Left hindlimb (tissue), 1 donor: ENCODE data around the gene PER3.

Experiments
- DNase-seq: peaks from one replicate; pipeline ENCODE4 v3.0.0-alpha.2; 2018

PER3 gene

DNA sequence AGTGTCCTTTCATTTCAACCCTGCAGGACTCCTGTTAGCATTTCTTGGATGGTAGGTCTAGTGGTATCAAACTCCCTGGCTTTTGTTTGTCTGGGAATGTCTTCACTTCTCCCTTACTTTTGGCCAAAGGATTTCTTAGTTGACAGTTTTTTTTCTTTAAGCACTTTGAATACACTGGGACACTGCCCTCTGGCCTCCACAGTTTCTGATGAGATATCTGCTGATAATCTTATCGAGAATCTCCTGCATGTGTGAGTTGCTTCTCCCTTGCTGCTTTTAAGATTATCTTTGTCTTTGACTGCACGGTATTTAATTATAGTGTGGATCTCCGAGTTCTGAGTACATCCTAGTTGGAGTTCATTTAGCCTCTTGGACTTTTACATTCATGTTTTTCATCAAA is 55.4 kb downstream of the PER3 start:
- DNase-seq, result no peak

DNA sequence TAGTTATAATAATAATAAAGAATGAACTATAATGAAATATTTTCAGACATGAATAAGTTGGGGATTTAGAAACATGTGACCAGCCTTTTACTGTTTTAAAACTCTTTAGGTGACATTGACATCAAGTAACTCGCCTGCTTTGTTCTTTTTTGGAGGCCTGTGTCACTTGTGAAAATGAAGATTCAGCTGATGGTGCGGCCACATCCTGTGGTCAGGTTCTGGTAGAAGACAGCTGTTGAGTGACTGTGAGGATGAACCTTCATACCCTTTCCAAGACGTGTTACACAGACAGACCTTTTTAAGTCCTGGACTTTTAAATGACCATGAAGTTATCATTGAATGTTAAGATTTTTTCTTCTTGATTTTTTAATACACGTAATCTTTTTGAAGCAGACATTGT is 58.4 kb downstream of the PER3 start:
- no peak for DNase-seq

DNA sequence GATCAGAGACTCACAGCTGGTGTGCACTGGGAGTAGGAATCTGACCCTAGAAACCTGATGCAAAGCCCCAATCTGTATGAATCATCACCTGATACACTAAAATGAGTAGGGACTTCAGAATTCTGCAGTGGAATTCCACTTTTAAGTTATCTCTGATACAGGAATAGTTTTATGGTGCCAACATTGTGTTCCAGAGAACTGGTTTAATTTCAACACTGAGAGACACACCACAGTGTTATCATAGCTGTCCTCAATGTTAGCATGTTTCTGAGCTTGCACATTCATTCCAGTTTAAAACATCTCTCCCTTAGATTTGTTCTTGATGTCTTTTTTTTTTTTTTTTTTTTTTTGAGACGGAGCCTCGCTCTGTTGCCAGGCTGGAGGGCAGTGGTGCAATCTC is 61.7 kb downstream of the PER3 start:
- no peak for DNase-seq

DNA sequence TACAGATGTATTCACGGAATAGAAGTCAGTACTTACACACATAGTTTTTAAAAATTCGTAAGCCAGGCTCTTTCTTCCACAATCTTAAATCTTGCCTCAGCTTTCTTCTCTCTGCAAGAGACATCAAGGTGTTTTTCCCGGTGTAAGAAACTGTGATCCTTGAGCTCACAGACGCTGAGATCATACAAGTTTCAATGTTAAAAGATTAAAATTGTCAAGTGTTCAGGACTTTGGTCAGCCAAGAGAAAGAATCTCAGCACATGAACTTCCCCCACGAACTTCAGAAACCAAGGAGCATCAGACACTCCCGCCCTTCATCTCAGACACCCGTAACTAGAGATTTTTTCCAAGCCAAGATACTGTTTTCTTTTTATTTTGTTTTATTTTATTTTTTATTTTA is 62.6 kb downstream of the PER3 start:
- no peak for DNase-seq

DNA sequence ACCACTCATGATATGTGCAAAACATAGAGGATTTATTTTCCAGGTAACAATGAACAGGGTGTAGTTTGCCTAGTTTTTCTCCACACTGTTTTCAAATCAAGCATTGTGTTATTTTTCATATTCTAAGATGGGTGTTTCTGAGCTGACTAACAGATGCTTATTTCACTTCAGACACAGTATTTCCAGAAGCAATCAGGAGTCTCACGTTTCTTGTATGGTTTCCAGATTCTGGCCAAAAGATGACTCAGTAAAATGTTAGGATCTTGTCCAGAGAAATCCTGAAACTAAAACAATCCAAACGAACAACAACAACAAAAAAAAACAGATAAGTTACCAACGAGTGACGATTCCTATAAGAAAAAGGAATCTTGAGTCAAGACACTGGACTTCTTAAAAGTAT is 63.5 kb downstream of the PER3 start:
- no peak for DNase-seq

DNA sequence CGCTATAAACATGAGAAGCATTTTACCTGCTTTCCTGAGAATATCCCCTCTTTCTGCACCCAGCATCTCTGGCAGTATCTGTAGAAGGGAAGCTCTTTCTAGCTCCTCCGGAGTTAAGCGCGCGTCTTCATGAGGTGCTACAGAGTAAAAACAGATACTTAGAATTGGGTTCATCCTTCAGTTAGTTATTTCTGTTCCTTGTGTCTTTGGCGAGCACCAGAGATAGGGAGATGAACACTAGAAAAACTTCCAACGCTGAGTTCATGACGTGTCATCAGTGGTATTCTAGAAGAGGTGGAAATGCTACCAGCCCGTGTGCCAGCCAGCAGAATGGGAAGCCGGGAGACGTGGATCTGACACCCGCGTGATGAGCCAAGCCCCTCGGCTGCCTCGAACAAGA is 66.7 kb downstream of the PER3 start:
- no peak for DNase-seq

DNA sequence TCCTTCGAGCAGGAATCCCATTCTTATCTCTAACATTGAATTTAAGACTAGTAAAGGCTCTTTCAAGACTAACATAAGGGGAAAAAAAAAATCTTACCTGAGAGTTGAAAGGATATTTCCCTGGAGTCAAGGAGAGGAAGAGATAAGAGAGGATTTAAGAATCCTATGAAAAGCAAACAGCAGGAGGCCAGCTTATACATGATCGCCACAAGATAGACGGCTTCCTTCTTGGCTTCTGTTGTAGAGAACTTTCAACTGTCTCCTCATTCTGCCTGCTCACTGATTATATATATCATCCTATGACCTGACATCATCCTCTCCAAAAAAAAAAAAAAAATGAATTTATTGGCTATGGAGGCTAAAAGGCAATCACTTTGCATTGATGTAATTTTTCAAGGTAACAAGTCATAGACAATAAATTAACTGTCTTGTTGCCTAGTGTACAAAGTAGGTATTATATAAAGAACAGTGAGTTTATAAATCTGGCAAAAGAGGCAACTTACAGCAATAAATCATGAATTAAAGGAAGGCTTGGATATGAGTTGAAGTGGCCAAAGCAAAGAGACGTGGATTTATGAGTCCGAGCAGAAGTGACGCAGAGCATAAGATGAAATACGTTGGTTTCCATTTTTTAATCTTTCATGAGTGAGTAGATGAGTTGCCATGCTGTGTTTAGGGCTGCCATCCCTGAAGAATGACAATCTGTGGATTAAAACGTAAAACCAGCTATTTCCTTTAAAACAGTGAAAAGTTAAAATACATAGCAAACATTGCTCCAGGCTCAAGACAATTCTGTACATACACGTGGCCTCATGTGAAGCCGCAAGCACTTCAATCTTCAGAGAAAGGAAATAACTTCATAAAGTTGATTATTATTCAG is 69.0 kb downstream of the PER3 start, which contains the start of gene UTS2:
Gene UTS2 (minus strand): TSS at position 262 of the 880 bp plus-strand sequence. CDS start 62 bp downstream, at position 200.
- no peak for DNase-seq

DNA sequence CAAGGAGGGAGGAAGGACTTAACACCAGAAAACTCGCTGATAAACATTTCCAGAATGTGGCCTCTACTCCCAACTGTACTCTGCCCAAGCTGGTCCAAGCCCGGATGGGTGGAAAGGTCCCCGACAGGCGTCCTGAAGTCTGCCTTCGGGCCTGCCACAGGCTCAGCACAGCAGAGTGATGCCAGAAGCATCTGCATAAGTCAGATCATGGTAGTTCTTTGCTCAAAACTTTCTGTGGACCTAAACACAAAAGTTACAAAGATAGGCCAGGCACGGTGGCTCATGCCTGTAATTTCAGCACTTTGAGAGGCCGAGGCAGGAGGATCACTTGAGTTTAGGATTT is 69.6 kb downstream of the PER3 start:
- no peak for DNase-seq

DNA sequence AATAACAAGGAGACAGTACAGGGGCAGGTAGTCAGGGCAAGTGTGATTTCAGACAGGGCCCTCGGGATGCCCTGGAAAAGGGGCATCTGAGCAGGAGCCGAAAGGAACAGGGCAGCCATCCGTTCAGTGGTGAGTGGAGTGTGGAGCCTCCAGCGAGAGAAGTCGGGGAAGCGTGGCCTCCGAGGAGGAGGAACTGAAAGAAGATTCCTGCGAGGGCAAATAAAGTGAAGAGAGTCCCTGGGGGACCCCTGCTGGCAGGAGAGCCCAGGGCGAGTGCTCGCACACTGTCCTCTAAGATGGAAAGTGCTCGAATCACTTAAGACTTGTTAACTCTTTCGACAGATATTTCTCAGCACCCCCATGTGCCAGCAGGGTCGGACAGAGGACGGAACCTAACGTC is 72.3 kb downstream of the PER3 start:
- DNase-seq, result no peak

DNA sequence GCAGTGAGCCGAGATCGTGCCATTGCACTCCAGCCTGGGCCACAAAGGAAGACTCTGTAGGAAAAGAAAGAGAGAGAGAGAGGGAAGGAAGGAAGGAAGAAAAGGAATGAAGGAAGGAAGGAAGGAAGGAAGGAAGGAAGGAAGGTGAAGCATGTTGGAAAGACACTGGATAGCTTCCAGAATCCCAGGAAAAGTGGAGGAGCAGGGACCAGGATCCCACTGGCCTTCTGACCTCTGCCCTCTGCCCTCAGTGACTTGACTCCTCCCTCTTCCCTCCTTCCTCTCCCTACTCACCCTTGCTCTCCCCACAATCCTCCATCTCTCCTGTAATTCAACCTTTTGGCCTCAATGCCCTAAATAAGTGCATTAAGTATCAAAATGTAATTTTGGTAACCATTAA is 72.9 kb downstream of the PER3 start:
- DNase-seq, result no peak

DNA sequence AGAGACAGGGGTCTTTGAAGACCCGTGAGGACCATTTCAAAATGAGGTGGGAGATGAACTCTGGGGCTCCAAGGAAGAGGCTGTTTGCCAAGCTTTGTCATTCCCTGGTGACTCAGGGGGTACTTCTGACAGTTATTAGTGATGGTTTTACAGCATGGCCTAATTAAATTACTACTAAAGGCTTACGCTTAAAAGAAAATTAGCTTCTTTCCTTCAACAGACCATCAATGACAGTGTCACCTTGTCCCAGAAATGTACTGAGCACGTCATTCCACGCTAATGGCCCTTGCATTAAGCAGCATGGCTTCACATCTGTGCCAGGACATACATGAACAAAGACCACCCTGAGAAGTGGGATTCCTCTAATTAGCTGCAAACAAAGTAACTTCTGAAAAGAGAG is 73.9 kb downstream of the PER3 start:
- no peak for DNase-seq

DNA sequence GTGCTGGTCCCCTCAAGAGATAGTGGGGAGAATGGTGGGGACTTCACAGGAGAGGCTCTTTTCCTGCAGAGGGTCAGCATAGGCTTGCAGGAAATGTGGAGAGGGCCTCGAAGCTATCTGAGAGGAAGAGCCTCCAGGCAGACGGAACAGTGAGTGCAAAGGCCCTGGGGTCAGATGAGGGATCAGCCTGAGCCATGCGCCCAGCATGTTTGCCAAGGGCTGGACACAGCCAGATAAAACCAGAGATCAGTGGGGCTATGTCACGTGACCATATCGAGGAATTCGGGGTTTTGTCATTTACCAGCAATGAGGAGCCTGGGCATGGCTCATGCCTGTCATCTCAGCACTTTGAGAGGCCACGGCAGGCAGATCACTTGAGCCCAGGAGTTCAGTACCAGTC is 75.3 kb downstream of the PER3 start:
- DNase-seq, result no peak

DNA sequence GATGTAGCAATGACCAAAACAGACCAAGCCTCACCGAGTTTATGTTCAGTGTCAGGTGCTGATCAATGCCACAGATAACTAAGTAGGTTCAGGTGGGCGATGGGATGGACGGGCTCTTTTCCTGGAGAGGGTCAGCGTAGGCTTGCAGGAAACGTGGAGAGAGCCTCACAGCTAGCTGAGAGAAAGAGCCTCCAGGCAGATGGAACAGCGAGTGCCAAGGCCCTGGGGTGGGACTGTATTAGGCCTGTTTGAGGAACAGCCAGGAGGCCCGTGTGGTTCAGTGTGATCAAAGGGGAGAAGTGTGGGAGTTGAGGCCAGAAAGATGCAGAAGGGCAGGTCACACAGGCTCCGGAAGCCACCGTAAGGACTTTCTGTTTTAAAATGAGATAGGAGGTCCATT is 76.0 kb downstream of the PER3 start:
- no peak for DNase-seq

DNA sequence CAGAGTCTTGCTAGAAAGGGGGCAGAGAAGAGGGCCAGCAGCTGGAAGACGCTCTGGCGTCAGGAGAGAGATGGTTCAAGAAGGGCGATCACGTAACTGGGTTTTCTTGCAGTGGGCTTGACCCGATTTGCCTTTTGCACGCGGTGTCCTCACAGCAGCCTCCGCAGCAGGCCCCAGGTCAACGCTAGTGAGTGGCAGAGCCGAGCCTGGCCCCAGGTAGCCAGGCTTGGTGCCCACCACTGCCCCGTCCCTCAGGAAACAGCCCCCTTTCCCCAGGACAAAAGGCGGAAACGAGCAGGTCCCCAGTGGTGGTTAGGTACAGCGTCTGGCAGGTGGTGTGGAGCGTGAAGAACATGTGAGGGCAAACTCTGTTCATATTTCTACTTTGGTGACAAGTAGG is 77.4 kb downstream of the PER3 start:
- DNase-seq, result no peak

DNA sequence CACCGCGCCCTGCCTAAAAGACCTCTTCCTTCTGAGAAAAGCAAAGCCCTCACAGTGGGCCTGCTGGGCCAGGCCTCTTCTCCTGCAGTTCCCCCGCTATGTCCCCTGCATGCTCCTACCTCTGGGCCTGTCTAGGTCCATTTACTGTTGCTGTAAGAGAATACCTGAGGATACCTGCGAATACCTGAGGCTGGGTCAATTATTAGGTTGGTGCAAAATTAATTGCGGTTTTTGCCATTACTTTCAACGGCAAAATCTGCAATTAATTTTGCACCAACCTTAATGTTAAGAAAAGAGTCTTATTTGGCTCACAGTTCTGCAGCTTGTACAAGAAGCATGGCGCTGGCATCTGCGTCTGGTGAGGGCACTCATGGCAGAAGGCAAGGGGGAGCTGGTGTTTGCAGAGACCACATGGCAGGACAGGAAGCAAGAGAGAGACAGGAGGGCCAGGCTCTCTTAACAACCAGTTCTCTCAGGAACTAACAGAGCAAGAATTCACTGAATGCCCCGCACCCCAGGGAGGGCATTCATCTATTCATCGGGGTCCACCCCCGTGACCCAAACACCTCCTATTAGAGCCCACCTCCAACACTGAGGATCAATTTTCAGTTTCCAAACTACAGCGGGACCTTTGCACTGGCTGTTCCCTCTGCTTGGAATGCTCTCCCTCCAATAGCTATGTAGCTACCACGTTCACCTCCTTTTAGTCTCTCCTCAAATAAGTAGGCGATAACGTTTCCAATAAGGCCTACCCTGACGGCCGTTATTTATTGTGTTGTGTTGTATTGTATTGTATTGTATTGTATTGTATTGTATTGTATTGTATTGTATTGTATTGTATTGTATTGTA is 78.3 kb downstream of the PER3 start:
- DNase-seq, result no peak

DNA sequence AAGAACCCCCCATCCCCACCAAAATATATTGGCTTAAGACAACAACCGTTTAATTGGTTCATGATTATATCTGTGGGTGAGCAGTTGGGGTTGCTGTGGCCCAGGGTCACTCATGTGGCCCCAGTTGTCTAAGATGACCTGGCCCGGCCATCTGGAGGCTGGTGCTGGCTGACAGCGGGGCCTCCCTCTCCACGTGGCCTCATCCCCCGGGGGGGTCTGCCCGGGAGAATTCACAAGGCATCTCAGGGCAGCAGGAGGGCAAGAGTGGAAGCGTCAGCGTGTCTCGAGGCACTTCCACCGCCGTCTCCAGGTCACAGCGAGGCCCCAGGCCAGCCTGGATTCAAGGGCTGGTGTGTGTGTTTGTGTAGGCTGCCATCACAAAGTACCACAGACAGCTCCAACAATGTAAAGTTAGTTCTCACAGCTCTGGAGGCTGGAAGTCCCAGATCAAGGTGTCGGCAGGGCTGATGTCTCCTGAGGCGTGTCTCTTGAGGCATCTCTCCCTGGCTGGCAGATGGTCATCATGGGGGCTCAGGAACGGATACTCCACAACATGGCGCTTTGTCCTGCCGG is 79.8 kb downstream of the PER3 start:
- DNase-seq, result no peak

DNA sequence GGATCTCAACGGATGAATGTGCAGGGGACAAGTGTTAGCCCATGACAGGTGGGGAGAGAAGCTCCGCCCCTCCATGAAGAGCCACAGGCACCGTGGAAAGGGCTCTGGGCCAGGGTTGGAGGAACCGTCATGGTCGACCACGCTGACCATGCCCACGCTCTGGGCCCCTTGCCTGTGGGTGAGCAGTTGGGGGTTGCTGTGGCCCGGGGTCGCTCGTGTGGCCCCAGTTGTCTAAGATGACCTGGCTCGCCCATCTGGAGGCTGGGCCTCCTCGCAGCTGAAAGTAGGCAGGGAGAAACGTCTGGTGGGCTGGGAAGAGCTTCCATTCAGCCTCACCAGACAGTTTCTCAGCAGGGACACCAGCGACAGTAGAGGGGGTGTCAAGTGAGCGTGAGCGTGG is 81.9 kb downstream of the PER3 start:
- no peak for DNase-seq

DNA sequence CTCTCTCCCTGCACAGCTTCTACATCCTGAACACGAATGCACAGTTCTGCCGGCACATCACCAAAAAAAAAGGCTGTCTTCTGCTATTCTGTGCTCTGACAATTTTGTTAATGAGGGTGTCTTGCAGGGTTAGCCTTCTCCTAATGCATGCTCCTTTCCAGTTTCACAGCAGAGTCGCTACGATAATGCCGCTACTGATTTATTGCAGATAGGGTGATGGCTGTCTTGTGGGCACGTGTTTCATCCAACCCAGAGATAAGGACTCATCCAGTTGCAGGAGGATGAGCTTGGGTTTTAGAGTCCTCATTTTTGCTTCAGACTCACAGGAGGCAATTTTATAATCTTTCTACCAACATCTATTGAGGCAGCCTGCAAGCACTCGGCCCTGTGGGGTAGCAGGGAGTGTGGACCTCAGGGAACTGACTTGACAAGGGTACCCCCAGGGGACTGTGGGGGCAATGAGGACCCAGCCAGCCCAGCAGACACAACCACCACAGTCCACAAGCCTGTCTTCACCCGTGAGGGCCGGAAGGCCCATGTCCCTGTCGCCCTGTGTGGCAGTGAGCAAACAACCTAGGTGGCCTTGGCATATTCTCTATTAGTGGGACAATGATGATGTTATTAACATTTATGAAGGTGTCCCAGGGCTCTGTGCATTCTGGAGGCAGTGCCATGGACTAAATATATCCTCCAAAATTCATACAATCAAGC is 84.1 kb downstream of the PER3 start:
- no peak for DNase-seq

DNA sequence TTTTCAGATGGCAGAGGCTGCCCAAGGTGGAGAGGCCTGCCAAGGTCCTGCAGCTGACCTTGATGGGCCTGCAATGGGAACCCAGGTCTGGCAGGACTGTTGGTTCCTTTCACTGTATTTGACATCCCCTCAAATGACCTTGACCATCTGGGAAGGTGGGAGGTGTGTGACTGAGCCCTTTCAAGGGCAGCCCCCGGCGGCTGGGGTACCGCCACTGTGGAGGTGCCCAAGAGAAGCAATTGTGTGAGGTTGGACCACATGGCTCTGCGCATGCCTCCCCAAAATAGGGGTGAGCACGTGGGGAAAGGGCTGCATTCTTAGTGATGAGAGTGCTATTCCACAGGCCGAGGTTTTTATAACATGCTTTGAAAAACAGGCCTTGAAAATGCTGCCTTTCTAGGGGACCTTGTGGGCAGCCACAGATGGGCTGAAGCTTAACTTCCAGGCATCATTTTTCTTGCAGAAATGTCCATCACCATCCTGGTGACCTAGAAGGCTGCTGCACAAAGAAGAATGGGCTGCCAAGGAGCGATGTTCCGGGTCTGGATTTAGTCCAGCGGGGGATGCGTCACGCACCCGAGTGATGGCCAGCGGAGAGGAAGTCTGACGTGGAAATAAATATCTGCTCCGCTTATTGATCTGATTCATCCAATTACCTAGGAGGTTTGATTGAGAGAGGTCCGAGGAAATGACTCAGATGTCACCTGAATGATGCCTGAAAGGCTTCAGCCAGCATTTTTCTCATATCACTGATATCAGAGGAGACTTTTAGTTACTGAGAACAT is 85.2 kb downstream of the PER3 start:
- no peak for DNase-seq

DNA sequence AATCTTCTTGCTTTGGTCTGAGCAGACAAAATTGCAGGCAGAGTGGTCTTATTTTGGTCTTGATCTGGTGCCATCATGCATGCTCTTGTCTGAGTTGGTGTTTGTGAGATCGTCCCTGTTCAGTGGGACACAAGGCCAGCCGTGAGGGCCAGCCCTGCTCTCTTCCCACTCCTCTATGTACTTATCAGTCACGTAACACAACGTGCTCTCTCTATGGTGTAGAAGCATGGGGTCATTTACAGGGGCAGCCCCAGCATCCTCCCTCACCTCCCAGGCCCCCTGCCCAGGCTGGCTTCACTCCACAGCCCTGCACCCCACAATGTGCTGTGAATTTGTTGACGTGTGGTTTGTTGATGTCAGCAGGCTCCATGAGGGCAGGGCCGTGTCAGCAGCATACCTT is 87.0 kb downstream of the PER3 start:
- DNase-seq, result no peak

DNA sequence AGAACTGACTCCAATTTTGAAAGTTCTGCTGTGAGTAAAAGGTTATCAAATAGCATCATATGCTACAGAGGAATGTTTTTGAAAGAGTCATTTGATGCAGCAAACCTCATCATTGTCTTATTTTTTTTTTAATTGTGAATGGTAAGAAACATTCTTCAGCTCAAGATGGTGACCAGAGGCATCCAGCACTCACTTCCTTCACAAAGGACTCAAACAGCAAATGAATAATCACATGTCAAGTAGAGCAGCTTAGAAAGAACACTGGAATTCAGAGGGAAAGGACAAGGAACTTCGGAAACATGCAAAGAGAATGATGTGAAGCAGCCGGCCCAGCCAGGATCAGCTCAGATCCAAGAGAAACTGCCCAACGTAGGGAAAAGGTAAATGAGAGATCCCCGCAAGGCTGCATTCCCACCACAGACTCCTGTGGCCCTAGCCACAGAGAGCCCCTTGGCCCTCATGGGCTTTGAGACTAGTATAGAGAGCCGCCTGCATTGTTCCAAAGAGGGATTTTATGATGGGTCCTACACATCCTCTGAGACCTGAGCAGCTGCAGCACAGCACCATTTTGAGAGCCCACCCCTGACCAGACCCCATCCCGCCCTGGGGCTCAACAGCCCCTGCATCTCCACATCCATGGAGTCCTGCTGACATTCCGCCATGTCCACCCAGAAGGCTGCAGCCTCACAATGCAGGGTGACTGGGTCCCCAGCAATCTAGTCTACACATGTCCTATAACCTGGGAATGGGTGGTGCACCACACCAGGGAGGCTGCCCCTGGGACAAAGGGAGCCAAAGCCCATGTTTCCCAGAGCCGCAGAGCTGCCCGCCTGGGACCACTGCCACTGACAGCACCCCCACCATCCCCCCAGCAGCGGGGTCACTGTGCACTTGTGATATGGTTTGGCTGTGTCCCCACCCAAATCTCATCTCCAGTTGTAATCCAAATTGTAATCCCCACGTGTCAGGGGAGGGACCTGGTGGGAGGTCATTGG is 90.0 kb downstream of the PER3 start:
- no peak for DNase-seq
